ENCODE data around the gene WDFY4.

DNA sequence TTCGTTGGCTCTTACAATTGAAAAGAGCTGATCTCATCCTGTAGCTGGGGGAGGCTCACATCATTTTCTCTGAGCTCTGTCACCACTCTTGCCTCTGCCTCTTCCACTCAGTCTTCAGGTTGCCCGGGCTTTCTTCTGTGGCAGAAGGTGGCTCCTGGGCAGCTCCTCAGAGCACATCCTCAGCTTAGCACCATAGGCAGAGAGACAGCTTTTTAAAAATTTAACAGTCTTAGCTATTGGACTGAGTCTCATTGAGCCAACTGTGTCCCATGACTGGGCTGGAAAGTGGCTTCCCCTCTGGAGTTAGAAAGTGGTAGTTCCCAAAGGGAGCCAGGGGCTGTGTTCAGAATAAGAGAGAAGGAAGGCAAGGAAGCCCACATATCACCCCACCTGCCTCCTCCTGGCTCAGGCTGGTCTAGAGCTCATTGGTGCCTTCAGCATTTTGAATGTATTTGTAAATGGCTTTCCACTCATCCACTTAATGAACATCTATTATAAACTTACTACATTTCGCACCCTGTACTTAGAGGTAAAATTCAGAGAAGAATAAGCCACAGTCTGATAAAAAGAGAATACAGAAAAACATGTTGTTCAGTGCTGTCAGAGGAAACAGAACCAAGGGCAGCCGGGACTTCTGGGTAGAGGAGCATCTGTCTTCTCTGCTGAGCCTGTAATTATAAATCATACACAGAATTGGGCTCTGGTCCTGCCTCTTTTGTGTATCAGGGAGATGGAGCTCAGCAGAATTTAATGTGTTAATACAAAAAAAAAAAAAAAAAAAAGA is 119.3 kb downstream of the WDFY4 start:
- TF ChIP-seq EZH2phosphoT487 (IDR thresholded peaks at IDR 0.05; ENCODE audit: insufficient read depth, low read depth) (no peak), EZH2 (IDR thresholded peaks at IDR 0.05; ENCODE audit: insufficient read depth, poor library complexity, severe bottlenecking) (no peak)
